Anterior cingulate cortex (tissue), 58 donors: Measurements from ENCODE around the gene DAB2IP.
"Not testable (repeated sequence)": the region's sequence is repeated elsewhere in the genome, so short reads cannot be mapped to it uniquely, and the experiment has no call there.

Experiments used
- DNase-seq, 58 donors: peaks; one replicate each; lab custom pipeline; 2025; lab: John Stamatoyannopoulos, UW

The DAB2IP gene

GRCh38 chr9:121781701-121782464, 130.4 kb downstream of the DAB2IP start:
- DNase-seq, result no peak

DNA sequence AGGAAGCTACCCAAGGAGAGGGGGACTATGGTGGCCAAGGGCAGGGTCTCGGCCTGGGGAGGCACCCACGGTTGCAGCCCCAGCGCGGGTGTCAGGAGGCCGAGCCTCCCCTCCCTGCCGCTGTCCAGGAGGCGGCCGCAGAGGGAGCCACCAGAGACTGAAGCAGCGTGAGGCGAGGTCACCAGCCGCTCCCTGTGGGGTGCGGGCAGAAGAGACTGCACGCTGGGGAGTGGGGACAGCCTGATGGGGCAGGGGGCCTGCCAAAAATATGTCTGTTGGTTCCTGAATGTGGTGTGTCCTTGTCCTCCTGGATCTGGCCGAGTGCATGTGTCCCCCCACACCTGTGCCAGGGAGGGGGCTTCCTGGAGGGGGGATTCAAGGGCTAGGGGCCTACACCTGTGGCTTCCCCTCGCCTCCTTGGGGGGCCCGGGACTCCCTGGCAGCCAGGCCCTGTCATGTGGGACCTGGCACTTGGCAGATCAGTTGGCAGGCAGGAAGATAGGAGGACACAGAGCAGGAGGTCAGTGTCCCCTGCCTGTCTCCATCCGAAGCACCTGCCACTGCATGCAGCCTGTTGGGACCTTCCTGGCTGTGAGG, 131.2 kb downstream of the DAB2IP start:
- DNase-seq, result no peak

GRCh38 chr9:121783111-121783510, 131.7 kb downstream of the DAB2IP start:
- no peak for DNase-seq

DNA sequence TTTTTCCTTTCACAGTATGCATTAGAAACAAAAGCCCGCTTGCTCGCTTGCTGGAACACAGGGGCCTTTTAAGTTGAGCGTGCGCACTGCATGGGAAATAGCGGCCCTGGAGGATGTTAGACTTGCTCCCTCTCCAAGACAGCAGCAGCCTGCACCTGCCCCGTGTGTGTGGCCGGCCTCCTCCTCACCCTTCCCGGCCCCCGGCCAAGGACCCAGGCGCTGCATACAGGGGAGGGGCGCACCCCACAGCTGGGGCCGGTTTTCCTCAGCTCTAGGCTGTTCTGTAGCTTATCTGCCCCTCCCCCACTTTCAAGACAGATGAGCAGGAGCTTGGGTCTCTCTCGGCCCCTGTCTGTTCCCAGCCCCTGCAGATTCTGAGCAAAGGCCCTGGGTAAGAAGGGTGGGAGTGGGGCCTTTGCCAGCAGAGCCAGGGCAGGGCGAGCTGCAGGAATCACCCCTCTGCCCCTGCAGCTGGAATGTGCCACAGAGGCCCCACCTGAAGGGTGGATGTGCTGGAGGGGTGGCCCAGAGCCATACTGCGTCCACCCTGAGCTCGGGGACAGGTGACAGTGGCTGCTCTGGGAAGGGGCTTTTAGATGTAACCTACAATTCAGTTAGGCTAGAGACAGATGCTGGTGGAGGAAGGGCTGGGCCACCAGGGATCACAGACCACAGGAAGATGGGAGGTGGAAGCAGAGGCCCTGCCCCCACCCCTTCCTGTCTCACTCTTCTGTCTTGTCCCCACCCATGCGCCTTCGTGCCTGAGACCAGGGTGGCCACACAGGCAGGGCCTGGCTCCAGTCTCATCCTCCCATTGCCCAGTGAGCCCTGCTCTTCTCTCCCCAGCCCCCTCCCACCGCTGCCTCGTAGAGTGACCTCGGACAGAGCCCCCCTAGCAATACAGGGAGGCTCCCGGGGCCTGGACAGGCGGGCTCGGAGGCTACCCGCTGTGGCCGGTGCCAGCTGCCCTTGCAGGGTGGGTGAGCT, 132.4 kb downstream of the DAB2IP start:
- peak in 8 of 58 donors; percentile 18 to 54 (median 30) for DNase-seq

DNA sequence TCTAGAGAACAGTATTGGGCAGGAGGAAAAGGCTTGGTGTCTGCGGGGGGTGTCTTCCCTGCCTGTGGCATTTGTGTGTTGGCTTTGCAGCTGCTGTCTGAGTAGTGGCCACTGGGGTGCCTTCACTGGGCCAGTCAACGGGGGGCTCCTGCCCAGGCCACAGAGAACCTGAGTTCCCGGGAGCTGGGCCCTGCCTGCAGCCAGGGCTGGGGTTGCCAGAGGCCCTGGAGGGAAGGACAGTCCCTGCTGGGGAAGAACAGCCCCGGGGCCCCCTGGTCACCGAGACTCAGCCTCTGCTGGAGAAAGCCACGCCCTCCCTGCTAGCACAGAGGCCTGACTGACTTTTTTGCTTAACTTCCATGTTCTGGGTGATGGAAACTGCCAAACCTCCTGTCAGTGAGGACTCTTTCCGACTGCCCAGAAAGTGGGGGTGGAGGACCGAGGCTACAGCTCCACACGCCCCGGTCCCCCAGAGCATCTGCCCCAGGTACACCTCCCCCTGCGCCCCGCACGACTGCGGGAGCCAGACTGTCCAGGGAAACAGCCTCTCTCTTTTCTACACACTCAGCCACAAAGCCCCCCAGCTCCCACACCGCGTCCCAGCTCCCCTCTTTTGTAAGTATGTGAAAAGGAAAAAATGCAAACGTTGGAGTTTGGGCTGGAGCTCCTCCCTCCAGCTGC, 133.4 kb downstream of the DAB2IP start:
- DNase-seq, result no peak

GRCh38 chr9:121785673-121786542, 134.5 kb downstream of the DAB2IP start:
- DNase-seq, result no peak

GRCh38 chr9:121786543-121786948, 135.1 kb downstream of the DAB2IP start:
- no peak for DNase-seq

DNA sequence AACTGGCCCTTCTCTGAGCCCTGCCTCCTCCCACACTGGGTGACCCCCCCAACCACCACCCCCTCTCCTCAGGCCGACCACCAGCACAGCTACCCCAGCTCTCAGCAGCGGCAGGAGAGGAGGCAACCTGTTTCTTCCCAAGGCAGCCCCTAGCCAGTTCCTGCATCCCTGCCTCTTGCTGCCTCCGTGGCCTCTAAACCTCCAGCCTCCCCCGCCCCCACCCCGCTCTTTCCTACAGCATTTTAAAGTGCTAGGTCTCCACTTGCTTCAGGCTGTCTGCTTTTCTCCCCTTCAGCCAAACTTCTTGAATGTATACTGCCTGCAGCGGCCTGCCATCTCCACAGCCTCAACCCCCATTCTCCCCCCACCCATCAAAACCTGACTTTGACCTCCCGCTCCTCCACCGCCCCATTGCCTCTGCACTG, 135.6 kb downstream of the DAB2IP start:
- DNase-seq, result no peak

- DNase-seq, result no peak
Observed at GRCh38 chr9:121788686-121789366, 137.4 kb downstream of the DAB2IP start.

- DNase-seq, result no peak
Observed at GRCh38 chr9:121790841-121791240, 139.4 kb downstream of the DAB2IP start.

DNA sequence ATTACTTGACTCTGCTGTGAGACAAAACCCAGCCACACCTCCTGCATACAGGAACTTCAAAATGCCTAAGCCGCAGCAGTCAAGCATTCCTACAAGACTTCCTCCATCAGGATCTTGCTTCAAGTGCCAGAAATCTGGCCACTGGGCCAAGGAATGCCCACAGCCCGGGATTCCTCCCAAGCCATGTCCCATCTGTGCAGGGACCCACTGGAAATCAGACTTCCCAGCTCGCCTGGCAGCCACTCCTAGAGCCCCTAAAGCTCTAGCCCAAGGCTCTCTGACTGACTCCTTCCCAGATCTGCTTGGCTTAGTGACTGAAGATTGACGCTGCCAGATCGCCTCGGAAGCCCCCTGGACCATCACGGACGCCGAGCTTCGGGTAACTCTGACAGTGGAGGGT, 141.0 kb downstream of the DAB2IP start:
- not testable (repeated sequence) for DNase-seq

GRCh38 chr9:121794334-121794733, 142.9 kb downstream of the DAB2IP start:
- DNase-seq, result not testable (repeated sequence)

- DNase-seq, result no peak
Observed at GRCh38 chr9:121797081-121797480, 145.6 kb downstream of the DAB2IP start.

- DNase-seq, result no peak
Observed at GRCh38 chr9:121798941-121799340, 147.5 kb downstream of the DAB2IP start.

GRCh38 chr9:121800376-121800775, 148.9 kb downstream of the DAB2IP start:
- no peak for DNase-seq

DNA sequence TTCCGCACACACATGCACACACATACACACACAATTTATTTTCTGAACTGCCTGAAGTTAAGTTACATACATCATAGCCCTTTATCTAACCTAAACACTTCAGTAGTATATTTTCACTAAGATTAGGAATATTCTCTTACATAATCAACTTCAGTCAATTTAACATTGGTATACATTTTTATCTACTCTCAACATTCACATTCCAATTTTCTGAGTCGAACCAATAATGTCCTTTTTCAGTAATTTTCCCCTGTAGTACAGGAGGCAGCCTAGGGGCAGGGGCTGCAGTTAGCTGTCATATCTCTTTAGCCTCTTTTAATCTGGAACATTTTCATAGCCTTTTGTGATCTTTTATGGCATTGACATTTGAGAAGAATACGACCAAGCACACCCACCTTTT, 150.1 kb downstream of the DAB2IP start:
- no peak for DNase-seq

DNA sequence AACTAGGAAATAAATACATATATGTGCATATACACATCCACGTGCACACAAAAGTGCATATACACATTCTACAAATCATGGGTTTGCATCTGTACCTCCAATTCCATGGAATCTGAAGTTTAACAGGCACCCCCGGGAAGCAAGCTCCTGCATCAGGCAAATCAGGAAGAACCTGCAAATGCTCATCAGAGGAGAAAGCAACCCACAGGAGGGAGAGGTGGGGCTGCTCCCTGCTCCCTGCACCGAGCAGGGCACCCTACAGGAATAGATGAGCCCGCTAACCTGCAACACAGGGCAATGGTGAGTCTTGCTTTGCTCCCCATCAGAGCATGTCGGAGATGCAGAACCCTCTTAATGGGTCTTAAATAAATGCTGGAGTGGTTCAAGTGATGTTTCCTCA, 151.3 kb downstream of the DAB2IP start:
- no peak for DNase-seq

- no peak for DNase-seq
Observed at GRCh38 chr9:121807069-121807822, 155.8 kb downstream of the DAB2IP start.
